Lung (tissue), 12 donors: ENCODE data around the gene ATF7IP2. TPM values are rescaled to one million over a fixed set of nuclear protein-coding genes. Genes with fewer than 3 reads are reported as not detected.
A peak's percentile ranks its signal among the peaks of the same experiment; 100 is the strongest.

Experiments used
- ATAC-seq: fragments of 200-7000 bp; cut with Tn5 transposase; one replicate; pipeline ENCODE4 v1.9.1; 2020; ENCODE audit warnings: moderate number of reproducible peaks; ENCODE audit not compliant: insufficient read depth, low FRiP score
- DNase-seq, 3 donors: peaks; one replicate each; pipeline ENCODE4 v3.0.0-alpha.2; 2013 to 2017
- H3K27ac ChIP-seq, 2 donors: one replicate each; pipeline ENCODE4 v1.5.1; 2013; ENCODE audit warnings: mild to moderate bottlenecking in 2 of 2, moderate library complexity in 2 of 2, control low read depth in 1 of 2, inconsistent platforms in 1 of 2, low read depth in 1 of 2, low read length in 1 of 2
- H3K27me3 ChIP-seq, 3 donors: one replicate each; pipeline ENCODE4 v1.5.1; 2013; ENCODE audit warnings: low read length in 2 of 3; ENCODE audit not compliant: control insufficient read depth in 3 of 3, insufficient read depth in 3 of 3
- H3K36me3 ChIP-seq, 4 donors: one replicate each; pipeline ENCODE4 v1.5.1; 2013; ENCODE audit warnings: low read length in 4 of 4, mild to moderate bottlenecking in 1 of 4, moderate library complexity in 1 of 4; ENCODE audit not compliant: control insufficient read depth in 4 of 4, insufficient read depth in 4 of 4
- H3K4me1 ChIP-seq, 5 donors: one replicate each; pipeline ENCODE4 v1.5.1; 2013; ENCODE audit warnings: low read length in 5 of 5, mild to moderate bottlenecking in 2 of 5, moderate library complexity in 1 of 5; ENCODE audit not compliant: control insufficient read depth in 5 of 5, insufficient read depth in 5 of 5
- H3K4me3 ChIP-seq: one replicate; pipeline ENCODE4 v1.5.1; 2013; ENCODE audit warnings: mild to moderate bottlenecking, control low read depth, moderate library complexity
- H3K9ac ChIP-seq, 2 donors: one replicate each; pipeline ENCODE4 v1.5.1; 2013; ENCODE audit warnings: low read length in 2 of 2, control low read depth in 1 of 2; ENCODE audit not compliant: insufficient read depth in 1 of 2
- H3K9me3 ChIP-seq, 4 donors: one replicate each; pipeline ENCODE4 v1.5.1; 2013; ENCODE audit warnings: low read length in 3 of 4, mild to moderate bottlenecking in 1 of 4, moderate library complexity in 1 of 4; ENCODE audit not compliant: control insufficient read depth in 4 of 4, insufficient read depth in 3 of 4
- WGBS, 2 donors: extraction: QIAGEN DNeasy Blood & Tissue Kit; methylation state at CpG; one replicate each; pipeline ENCODE4 v1.1.7; 2013; 5-methylcytosine and 5-hydroxymethylcytosine counted together
- polyA plus RNA-seq, 2 donors: library from polyadenylated mRNA; stranded (reverse); fragments of 200-250 nt; gene quantifications; one replicate each; pipeline ENCODE4 v1.2.1, GENCODE V29; 2013
- total RNA-seq, 2 donors: library from RNA; depleted of rRNA in 1 of 2; stranded (reverse); fragments of >200 nt in 1 of 2; gene quantifications; one replicate each; pipeline ENCODE4 v1.2.1, GENCODE V29; 2014 to 2021
- TF ChIP-seq, protein P1 (sequence below): IDR thresholded peaks from 2 replicates; pipeline ENCODE4 v1.5.1; 2012; ENCODE audit warnings: mild to moderate bottlenecking; ENCODE audit errors: control extremely low read depth, extremely low read depth
- donor health status: control.
- donor health status: control.
- donor health status: Bipolar disorder and iron deficiency.
- donor health status: healthy.
- donor health status: DM: yes; HTN: yes; CAD: no.

The ATF7IP2 gene
- total and polyA plus RNA-seq, 4 donors = 7.3 to 18.0 (median 14.5) TPM

- TF ChIP-seq, protein P1, sequence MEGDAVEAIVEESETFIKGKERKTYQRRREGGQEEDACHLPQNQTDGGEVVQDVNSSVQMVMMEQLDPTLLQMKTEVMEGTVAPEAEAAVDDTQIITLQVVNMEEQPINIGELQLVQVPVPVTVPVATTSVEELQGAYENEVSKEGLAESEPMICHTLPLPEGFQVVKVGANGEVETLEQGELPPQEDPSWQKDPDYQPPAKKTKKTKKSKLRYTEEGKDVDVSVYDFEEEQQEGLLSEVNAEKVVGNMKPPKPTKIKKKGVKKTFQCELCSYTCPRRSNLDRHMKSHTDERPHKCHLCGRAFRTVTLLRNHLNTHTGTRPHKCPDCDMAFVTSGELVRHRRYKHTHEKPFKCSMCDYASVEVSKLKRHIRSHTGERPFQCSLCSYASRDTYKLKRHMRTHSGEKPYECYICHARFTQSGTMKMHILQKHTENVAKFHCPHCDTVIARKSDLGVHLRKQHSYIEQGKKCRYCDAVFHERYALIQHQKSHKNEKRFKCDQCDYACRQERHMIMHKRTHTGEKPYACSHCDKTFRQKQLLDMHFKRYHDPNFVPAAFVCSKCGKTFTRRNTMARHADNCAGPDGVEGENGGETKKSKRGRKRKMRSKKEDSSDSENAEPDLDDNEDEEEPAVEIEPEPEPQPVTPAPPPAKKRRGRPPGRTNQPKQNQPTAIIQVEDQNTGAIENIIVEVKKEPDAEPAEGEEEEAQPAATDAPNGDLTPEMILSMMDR = no peak
- Histone ChIP-seq H3K27me3 (no peaks in the 10 kb centered on the region), H3K36me3 (peaks cover 0 to 5% (median 3%) of the 10 kb centered on the region in 4 donors), H3K9me3 (no peaks in the 10 kb centered on the region), H3K4me1 (peaks cover 0 to 3% (median 0%) of the 10 kb centered on the region in 5 donors), H3K27ac (no peak overlapping the region), H3K4me3 (no peak overlapping the region), H3K9ac (no peak overlapping the region)
- WGBS, 2 donors = no CpG with 5 or more reads among the region's 1 CpG
- no peak for DNase-seq
- no peak for ATAC-seq
These were observed 133.4 kb downstream of the ATF7IP2 start for GRCh38 chr16:10519297-10519696.

GRCh38 chr16:10519929-10520868 is 134.3 kb downstream of the ATF7IP2 start:
- ATAC-seq (peak; percentile 36), DNase-seq (no peak)
- no peaks in the 10 kb centered on the region for H3K4me1 ChIP-seq
- peaks cover 0 to 5% (median 3%) of the 10 kb centered on the region in 4 donors for H3K36me3 ChIP-seq
- H3K27ac ChIP-seq = peak overlapping the region in 1 of 2 donors; percentile 67
- no peak overlapping the region for H3K9ac ChIP-seq
- TF ChIP-seq, protein P1 = no peak
- H3K4me3 ChIP-seq = no peak overlapping the region
- no peaks in the 10 kb centered on the region for H3K27me3 ChIP-seq
- WGBS, 2 donors = 75 to 78% methylated on average over 10 of the region's 10 CpGs
- no peaks in the 10 kb centered on the region for H3K9me3 ChIP-seq

DNA sequence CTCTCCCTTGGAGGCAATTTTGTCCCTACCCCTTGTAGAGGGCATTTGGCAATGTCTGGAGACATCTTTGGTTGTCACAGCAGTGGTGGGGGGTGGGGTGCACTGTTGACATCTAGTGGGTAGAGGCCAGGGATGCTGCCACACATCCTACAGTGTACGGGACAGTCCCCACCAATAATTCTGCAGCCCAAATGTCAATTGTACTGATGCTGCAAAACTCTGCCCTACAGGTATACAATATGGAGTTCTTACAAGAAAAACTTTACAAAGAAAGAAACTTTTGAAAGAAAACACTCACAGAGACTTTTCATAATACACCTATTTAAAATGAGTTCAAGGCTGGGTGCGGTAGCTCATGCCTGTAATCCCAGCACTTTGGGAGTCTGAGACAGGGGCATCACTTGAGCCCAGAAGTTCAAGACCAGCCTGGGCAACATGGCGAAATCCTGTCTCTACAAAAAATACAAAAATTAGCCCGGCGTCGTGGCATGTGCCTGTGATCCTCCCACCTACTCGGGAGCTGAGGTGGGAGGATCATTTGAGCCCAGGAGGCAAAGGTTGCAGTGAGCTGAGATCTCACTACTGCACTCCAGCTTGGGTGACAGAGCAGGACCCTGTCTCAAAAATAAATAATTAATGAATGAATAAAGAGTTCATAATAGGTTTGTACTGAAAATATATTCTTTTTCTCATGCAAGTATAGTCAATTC is 135.2 kb downstream of the ATF7IP2 start:
- TF ChIP-seq, protein P1 = no peak
- H3K9ac ChIP-seq = no peak overlapping the region
- no peaks in the 10 kb centered on the region for H3K4me1 ChIP-seq
- no peak for ATAC-seq
- no peak for DNase-seq
- H3K36me3 ChIP-seq = peaks cover 0 to 9% (median 7%) of the 10 kb centered on the region in 4 donors
- H3K9me3 ChIP-seq = no peaks in the 10 kb centered on the region
- H3K4me3 ChIP-seq = no peak overlapping the region
- 81 to 86% methylated on average over 7 of the region's 7 CpGs for WGBS, 2 donors
- H3K27ac ChIP-seq = peak overlapping the region in 1 of 2 donors; percentile 31
- no peaks in the 10 kb centered on the region for H3K27me3 ChIP-seq
